Amygdala (tissue), 56 donors: Measurements from ENCODE around the gene CD36.
A peak's percentile ranks its signal among the peaks of the same experiment; 100 is the strongest.

Experiments
- DNase-seq, 56 donors: peaks; one replicate each; lab custom pipeline; 2025; lab: John Stamatoyannopoulos, UW

CD36 gene

GRCh38 chr7:80637911-80638765 lies at the start of gene CD36:
CD36 (plus strand) TSS chr7:80638642; CDS start chr7:80646741, 8,099 bp downstream.
- DNase-seq = no peak

GRCh38 chr7:80589631-80590030 lies 48.8 kb upstream of the CD36 start:
- DNase-seq = no peak

GRCh38 chr7:80591654-80592053 lies 46.8 kb upstream of the CD36 start:
- no peak for DNase-seq

- no peak for DNase-seq
These were observed 44.4 kb upstream of the CD36 start for GRCh38 chr7:80593869-80594586.

- no peak for DNase-seq
These were observed 41.4 kb upstream of the CD36 start for GRCh38 chr7:80596933-80597517.

GRCh38 chr7:80597875-80598274 lies 40.6 kb upstream of the CD36 start:
- no peak for DNase-seq

GRCh38 chr7:80600046-80600445 lies 38.4 kb upstream of the CD36 start:
- DNase-seq = no peak

- DNase-seq = no peak
These were observed 36.4 kb upstream of the CD36 start for GRCh38 chr7:80601999-80602398.

GRCh38 chr7:80603940-80604339 lies 34.5 kb upstream of the CD36 start:
- no peak for DNase-seq

- DNase-seq = no peak
These were observed 34.0 kb upstream of the CD36 start for GRCh38 chr7:80604436-80604835.

- no peak for DNase-seq
These were observed 31.3 kb upstream of the CD36 start for GRCh38 chr7:80607136-80607535.

- no peak for DNase-seq
These were observed 30.1 kb upstream of the CD36 start for GRCh38 chr7:80608336-80608735.

- no peak for DNase-seq
These were observed 28.7 kb upstream of the CD36 start for GRCh38 chr7:80609751-80610150.

- DNase-seq = no peak
These were observed 27.1 kb upstream of the CD36 start for GRCh38 chr7:80611353-80611752.

GRCh38 chr7:80611779-80612178 lies 26.7 kb upstream of the CD36 start:
- DNase-seq = peak in 2 of 56 donors; percentile 3 to 5

- no peak for DNase-seq
These were observed 25.6 kb upstream of the CD36 start for GRCh38 chr7:80612880-80613279.

GRCh38 chr7:80613519-80613918 lies 24.9 kb upstream of the CD36 start:
- DNase-seq = no peak

GRCh38 chr7:80614851-80615271 lies 23.6 kb upstream of the CD36 start:
- no peak for DNase-seq

- DNase-seq = no peak
These were observed 20.3 kb upstream of the CD36 start for GRCh38 chr7:80618096-80618495.

GRCh38 chr7:80619741-80620140 lies 18.7 kb upstream of the CD36 start:
- no peak for DNase-seq

GRCh38 chr7:80622541-80622940 lies 15.9 kb upstream of the CD36 start:
- DNase-seq = no peak
